CD1c-positive myeloid dendritic cell (primary cell): ENCODE data around the gene SCO2.

ENCODE experiments used
- DNase-seq: peaks from one replicate; pipeline ENCODE4 v3.0.0-alpha.2; 2016; ENCODE audit errors: extremely low spot score

The SCO2 gene

GRCh38 chr22:50502096-50502495, 23.3 kb downstream of the SCO2 start:
- DNase-seq: no peak

- DNase-seq: no peak
Measured at GRCh38 chr22:50500452-50500851, 24.9 kb downstream of the SCO2 start.

DNA sequence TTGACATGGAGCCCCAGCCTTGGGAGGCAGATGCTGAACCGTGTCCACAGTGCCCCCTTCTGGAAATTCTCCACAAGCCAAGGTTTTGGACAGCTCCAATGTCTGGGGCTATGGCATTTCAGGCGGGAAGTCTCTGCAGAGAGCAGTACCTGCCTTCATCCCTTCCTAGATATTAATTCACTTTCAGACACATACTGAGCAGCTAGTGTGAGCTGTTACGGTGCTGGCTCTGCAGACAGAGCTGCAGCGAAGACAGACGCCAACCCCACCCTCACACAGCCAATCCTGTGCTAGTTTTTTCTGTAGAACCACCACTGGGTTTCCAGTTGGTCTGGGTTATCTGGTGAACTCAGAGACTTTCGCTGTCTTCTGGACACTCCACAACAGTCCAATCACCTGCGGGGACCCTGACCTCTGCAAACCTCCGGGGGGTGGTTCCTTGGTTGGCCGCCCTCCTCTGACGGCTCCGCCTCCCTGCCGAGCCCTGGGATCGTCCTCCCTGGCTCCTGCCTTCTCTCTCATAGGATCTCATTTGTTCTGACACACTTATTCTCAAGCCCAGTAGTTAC, 27.0 kb downstream of the SCO2 start:
- peak; percentile 82 for DNase-seq

DNA sequence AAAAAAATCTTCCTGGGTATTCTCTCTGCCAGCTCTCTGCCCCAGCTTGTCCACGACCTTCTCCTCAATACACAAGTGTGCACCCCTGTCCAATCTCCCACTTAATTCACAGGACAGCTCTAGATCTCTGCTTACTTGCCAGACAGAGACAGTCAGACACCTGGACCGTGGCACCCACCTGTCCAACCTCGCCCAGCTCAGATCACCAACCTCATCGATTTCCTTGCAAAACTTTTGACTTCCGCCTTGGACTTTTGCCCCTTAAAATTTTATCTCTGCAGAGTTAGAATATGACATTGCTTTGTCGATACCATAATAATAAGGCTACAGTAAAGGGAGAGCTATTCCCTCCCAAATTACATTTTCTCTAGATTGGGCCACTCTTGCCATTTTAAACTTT, 28.3 kb downstream of the SCO2 start:
- DNase-seq: no peak

DNA sequence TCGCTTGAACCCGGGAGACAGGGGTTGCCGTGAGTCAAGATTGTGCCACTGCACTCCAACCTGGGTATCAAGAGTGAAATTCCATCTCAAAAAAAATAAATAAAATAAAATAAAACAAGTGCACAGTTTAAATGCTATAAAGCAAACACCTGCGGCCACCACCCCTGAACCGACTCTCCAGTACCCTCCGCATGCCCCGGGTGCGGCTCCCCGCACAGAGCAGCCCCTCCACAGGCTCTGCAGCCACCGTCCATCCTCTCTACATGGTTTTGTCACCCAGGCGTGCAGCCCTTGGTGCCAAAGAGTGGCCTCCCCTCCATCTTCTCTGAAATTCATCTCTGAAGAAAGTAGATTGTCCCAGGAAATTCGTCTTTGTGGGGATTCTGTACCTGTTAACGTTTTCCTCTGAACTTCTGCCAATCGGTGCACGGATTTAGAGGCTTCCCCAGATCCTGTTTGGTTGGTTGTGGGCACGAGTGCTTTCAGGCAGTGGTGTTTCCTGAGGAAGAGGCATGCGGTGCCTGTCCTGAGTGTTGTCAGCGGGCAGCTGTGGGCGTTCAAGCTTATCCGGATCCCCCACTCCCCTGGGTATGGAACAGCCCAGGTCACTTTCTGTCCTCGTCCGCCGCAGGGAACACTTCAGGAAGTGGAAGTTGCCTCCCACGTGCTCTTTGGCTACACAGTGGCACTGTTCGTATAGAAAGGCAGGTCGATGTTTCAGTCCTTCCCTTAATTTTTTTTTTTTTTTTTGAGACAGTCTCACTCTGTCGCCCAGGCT, 34.7 kb downstream of the SCO2 start:
- DNase-seq: peak; percentile 92

GRCh38 chr22:50489363-50490243, 35.8 kb downstream of the SCO2 start:
- DNase-seq: no peak

GRCh38 chr22:50488886-50489285, 36.5 kb downstream of the SCO2 start:
- no peak for DNase-seq

- DNase-seq: no peak
Measured at GRCh38 chr22:50488006-50488677, 37.3 kb downstream of the SCO2 start.

DNA sequence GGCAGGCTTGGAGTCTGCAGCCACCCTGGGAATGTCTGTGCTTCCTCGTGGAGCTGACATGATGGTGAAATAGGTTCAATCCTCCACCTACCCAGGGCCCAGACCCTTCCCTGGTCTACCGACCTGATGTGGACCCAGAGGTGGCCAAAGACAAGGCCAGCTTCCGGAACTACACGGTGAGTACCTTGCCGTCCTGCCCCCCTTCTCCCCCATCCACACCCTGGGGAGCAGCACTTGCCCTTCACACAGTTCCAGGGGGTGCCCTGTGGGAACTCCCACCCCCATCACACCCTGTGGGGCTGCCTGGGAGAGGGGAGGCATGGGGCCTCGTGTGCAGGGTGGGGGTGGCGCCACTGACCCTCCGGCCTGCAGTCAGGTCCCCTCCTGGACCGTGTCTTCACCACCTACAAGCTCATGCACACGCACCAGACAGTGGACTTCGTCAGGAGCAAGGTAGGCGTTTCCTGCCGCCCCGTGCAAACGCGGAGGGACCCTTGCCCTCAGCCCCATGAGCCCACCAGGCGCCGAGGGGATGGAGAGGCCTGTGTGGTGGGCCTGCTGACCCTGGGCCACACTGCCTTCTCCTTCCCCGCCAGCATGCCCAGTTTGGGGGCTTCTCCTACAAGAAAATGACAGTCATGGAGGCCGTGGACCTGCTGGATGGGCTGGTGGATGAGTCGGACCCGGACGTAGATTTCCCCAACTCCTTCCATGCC, 38.0 kb downstream of the SCO2 start:
- DNase-seq: no peak

- no peak for DNase-seq
Measured at GRCh38 chr22:50486561-50487289, 38.7 kb downstream of the SCO2 start, which contains the start of gene MIOX. TSS of gene MIOX (plus strand) at chr22:50486859. CDS start at chr22:50486898, 39 bp downstream.

DNA sequence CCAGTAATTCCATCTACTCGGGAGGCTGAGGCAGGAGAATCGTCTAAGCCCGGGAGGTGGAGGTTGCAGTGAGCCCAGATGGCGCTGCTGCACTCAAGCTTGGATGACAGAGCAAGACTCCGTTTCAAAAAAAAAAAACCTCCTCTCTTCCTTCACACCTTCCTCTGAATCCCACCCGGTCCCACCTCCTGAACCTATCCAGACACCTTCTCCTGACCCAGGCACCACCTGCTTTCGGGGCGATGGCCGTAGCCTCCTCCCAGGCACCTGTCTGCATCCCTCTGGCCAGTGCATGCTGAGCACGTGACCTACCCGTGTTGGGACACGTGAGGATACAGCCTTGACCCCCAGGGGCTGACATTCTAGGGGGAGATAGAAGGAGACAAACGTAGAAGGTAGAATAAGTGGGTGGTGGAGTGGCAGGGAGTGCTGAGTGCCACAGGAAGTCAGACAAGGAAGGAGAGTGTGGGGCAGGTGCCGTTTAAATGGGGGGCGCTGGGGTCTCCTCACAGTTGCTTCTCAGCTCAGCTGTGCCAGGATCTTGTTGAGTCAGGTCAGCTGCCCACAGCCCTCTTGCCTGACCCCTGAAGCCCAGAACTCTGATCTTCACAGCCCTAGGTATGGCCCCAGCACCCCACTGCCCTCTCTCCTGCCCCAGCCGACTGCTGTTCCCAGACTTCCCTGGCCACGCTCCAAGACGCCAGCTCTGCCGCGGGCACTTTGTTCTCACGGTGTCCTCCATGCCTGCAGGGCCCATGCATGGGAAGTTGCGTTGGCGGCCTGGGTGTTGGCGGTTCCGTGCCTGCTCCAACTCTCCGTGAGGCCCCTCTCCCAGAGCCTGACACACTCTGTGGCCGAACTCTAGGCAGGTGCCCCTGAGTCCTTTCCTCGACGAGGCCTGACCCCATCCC, 39.9 kb downstream of the SCO2 start:
- DNase-seq: no peak

- DNase-seq: no peak
Measured at GRCh38 chr22:50483977-50484853, 41.2 kb downstream of the SCO2 start.

GRCh38 chr22:50483556-50483955, 41.8 kb downstream of the SCO2 start:
- DNase-seq: no peak

DNA sequence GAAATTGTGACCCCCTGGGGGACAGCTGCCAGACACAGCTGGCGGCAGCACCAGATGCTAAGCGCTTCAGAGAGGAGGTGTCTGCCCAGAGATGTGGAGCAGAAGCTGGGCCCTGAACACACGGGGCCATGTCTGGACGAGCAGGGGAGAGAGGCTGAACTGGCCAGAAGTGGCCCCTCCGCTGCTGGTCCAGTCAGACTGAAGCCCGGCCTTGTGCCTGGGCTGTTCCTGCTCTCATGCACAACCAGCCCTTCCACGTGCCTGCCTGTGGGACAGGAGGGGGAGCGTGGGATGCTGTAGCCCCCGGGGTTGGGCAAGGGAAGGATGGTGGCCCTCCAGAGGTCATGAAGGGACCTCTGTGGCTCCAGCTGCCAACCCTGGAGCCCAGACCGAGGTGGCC, 42.3 kb downstream of the SCO2 start:
- DNase-seq: no peak

GRCh38 chr22:50482107-50483074, 43.0 kb downstream of the SCO2 start:
- DNase-seq: no peak

- DNase-seq: peak; percentile 31
Measured at GRCh38 chr22:50481440-50482106, 43.8 kb downstream of the SCO2 start, which contains the start of gene ADM2. TSS of gene ADM2 (plus strand) at chr22:50481543. CDS start at chr22:50481848, 305 bp downstream.

DNA sequence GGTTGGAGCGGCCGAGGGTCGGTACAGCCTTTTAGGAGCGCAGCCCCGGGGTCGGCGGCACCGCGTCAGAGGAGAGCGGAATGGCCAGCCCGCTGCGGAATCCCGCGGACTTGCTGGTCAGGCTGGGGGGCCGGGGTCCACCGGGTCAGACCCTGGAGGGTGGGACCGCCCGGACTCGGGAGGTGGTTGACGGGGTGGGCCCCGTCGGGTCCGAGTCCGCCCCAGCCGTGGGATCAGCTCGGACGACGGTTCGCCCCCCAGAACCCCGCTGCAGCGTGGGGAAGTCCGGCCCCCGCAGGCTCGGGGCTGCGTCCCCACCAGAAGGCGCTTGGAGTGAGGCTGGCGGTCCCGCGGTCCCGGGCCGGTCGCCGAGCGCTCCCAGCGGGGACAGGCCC, 44.4 kb downstream of the SCO2 start:
- DNase-seq: peak; percentile 16
